ENCODE data around the gene TPRN. TPM values are rescaled to one million over a fixed set of nuclear protein-coding genes. Genes with fewer than 3 reads are reported as not detected.

The TPRN gene
- polyA plus RNA-seq, 1 donor, result 32.1 TPM

DNA sequence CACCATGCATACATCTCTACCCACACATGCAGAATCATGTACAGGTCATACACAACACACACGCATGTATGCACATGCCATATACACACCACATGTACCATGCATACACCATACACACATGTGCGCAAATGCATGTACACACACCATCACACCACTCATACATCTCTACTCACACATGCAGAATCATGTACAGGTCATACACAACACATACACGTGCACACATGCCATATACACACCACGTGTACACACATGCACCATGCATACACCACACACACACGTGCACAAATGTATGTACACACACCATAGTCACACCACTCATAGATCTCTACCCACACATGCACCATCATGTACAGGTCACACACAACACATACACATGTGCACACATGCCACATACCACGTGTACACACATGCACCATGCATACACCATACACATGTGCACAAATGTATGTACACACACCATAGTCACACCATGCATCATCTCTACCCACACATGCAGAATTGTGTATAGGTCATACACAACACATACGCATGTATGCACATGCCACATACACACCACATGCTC is 47.6 kb downstream of the TPRN start:
- WGBS (ENCODE audit: insufficient coverage, low lambda C conversion rate), result 100% methylated on average over 2 of the region's 7 CpGs
- Histone ChIP-seq H3K4me1 (ENCODE audit: control insufficient read depth, insufficient read depth, low read length) (no peaks in the 10 kb centered on the region), H3K4me3 (ENCODE audit: low read length) (no peak overlapping the region), H3K27me3 (ENCODE audit: control insufficient read depth, insufficient read depth, low read length) (peaks cover 46% of the 10 kb centered on the region), H3K27ac (ENCODE audit: low read length) (no peak overlapping the region), H3K9me3 (ENCODE audit: control insufficient read depth, low read depth, low read length) (peaks cover 22% of the 10 kb centered on the region), H3K36me3 (ENCODE audit: control insufficient read depth, insufficient read depth, low read length) (no peaks in the 10 kb centered on the region)
- DNase-seq, result no peak

DNA sequence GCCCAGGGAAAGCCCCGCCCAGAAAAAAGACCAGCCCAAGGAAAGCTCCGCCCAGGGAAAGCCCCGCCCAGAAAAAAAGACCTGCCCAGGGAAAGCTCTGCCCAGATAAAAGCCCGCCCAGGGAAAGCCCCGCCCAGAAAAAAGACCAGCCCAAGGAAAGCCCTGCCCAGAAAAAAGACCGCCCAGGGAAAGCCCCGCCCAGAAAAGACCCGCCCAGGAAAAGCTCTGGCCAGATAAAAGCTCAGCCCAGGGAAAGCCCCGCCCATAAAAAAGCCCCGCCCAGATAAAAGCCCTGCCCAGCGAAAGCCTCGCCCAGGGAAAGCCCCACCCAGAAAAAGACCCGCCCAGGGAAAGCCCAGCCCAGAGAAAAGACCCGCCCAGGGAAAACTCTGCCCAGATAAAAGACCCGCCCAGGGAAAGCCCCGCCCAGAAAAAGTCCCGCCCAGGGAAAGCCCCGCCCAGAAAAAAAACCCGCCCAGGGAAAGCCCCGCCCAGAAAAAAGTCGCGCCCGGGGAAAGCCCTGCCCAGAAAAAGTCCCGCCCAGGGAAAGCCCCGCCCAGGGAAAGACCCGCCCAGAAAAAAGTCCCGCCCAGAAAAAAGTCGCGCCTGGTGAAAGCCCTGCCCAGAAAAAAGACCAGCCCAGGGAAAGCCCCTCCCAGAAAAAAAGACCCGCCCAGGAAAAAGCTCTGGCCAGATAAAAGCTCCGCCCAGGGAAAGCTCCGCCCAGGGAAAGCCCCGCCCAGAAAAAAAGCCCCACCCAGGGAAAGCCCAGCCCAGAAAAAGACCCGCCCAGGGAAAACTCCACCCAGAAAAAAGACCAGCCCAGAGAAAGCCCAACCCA is 49.7 kb downstream of the TPRN start:
- Histone ChIP-seq H3K4me3 (ENCODE audit: low read length) (no peak overlapping the region), H3K36me3 (ENCODE audit: control insufficient read depth, insufficient read depth, low read length) (no peaks in the 10 kb centered on the region), H3K4me1 (ENCODE audit: control insufficient read depth, insufficient read depth, low read length) (no peaks in the 10 kb centered on the region), H3K27me3 (ENCODE audit: control insufficient read depth, insufficient read depth, low read length) (peaks cover 41% of the 10 kb centered on the region), H3K27ac (ENCODE audit: low read length) (no peak overlapping the region), H3K9me3 (ENCODE audit: control insufficient read depth, low read depth, low read length) (peaks cover 13% of the 10 kb centered on the region)
- WGBS (ENCODE audit: insufficient coverage, low lambda C conversion rate), result 40% methylated on average over 2 of the region's 34 CpGs
- DNase-seq, result peak in 1 of 2 donors; percentile 28

- Histone ChIP-seq H3K27ac (ENCODE audit: low read length) (no peak overlapping the region), H3K27me3 (ENCODE audit: control insufficient read depth, insufficient read depth, low read length) (peaks cover 35% of the 10 kb centered on the region), H3K4me1 (ENCODE audit: control insufficient read depth, insufficient read depth, low read length) (no peaks in the 10 kb centered on the region), H3K4me3 (ENCODE audit: low read length) (no peak overlapping the region), H3K36me3 (ENCODE audit: control insufficient read depth, insufficient read depth, low read length) (no peaks in the 10 kb centered on the region), H3K9me3 (ENCODE audit: control insufficient read depth, low read depth, low read length) (peaks cover 13% of the 10 kb centered on the region)
- WGBS (ENCODE audit: insufficient coverage, low lambda C conversion rate), result no CpG with 5 or more reads among the region's 20 CpGs
- no peak for DNase-seq
These were observed 50.5 kb downstream of the TPRN start for GRCh38 chr9:137149942-137150616.

- peaks cover 35% of the 10 kb centered on the region for H3K27me3 ChIP-seq (ENCODE audit: control insufficient read depth, insufficient read depth, low read length)
These were observed 51.2 kb downstream of the TPRN start for GRCh38 chr9:137149363-137149762.

GRCh38 chr9:137148661-137149060 is 51.9 kb downstream of the TPRN start:
- no peaks in the 10 kb centered on the region for H3K4me1 ChIP-seq (ENCODE audit: control insufficient read depth, insufficient read depth, low read length)
- H3K9me3 ChIP-seq (ENCODE audit: control insufficient read depth, low read depth, low read length), result peaks cover 13% of the 10 kb centered on the region
- no peak overlapping the region for H3K4me3 ChIP-seq (ENCODE audit: low read length)
- peaks cover 37% of the 10 kb centered on the region for H3K27me3 ChIP-seq (ENCODE audit: control insufficient read depth, insufficient read depth, low read length)
- H3K27ac ChIP-seq (ENCODE audit: low read length), result no peak overlapping the region
- no CpG with 5 or more reads among the region's 19 CpGs for WGBS (ENCODE audit: insufficient coverage, low lambda C conversion rate)
- DNase-seq, result no peak
- no peaks in the 10 kb centered on the region for H3K36me3 ChIP-seq (ENCODE audit: control insufficient read depth, insufficient read depth, low read length)

More at GRCh38 chr9:137149363-137149762, 51.2 kb downstream of the TPRN start:
- WGBS (ENCODE audit: insufficient coverage, low lambda C conversion rate), result no CpG with 5 or more reads among the region's 5 CpGs
- H3K4me1 ChIP-seq (ENCODE audit: control insufficient read depth, insufficient read depth, low read length), result no peaks in the 10 kb centered on the region
- no peak for DNase-seq
- H3K27ac ChIP-seq (ENCODE audit: low read length), result no peak overlapping the region
- H3K9me3 ChIP-seq (ENCODE audit: control insufficient read depth, low read depth, low read length), result peaks cover 13% of the 10 kb centered on the region
- H3K4me3 ChIP-seq (ENCODE audit: low read length), result no peak overlapping the region
- no peaks in the 10 kb centered on the region for H3K36me3 ChIP-seq (ENCODE audit: control insufficient read depth, insufficient read depth, low read length)

GRCh38 chr9:137148242-137148641 is 52.3 kb downstream of the TPRN start:
- DNase-seq, result no peak
- Histone ChIP-seq H3K27ac (ENCODE audit: low read length) (no peak overlapping the region), H3K27me3 (ENCODE audit: control insufficient read depth, insufficient read depth, low read length) (peaks cover 42% of the 10 kb centered on the region), H3K4me3 (ENCODE audit: low read length) (no peak overlapping the region), H3K36me3 (ENCODE audit: control insufficient read depth, insufficient read depth, low read length) (no peaks in the 10 kb centered on the region), H3K9me3 (ENCODE audit: control insufficient read depth, low read depth, low read length) (peaks cover 13% of the 10 kb centered on the region), H3K4me1 (ENCODE audit: control insufficient read depth, insufficient read depth, low read length) (no peaks in the 10 kb centered on the region)
- WGBS (ENCODE audit: insufficient coverage, low lambda C conversion rate), result no CpG with 5 or more reads among the region's 27 CpGs

DNA sequence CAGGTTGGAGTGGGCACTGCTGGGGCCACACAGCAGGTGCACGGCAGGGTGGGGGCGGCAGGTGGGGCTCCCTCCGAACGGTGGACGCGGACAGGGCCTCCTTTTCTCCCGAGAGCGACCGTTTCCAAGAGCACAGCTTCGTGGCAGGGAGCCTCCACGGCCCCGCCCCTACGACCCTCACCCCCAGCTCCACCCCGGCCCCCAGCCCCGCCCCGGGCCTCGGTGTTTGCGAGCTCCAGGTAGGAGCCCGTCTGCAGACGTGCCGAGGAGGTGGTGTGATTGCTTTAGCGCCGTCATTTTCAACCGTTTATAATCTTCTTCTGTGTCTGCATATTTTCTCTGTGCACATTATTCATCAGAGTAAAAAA is 52.8 kb downstream of the TPRN start:
- no CpG with 5 or more reads among the region's 24 CpGs for WGBS (ENCODE audit: insufficient coverage, low lambda C conversion rate)
- Histone ChIP-seq H3K27ac (ENCODE audit: low read length) (no peak overlapping the region), H3K36me3 (ENCODE audit: control insufficient read depth, insufficient read depth, low read length) (no peaks in the 10 kb centered on the region), H3K4me3 (ENCODE audit: low read length) (no peak overlapping the region), H3K27me3 (ENCODE audit: control insufficient read depth, insufficient read depth, low read length) (peaks cover 46% of the 10 kb centered on the region), H3K4me1 (ENCODE audit: control insufficient read depth, insufficient read depth, low read length) (no peaks in the 10 kb centered on the region), H3K9me3 (ENCODE audit: control insufficient read depth, low read depth, low read length) (peaks cover 13% of the 10 kb centered on the region)
- no peak for DNase-seq

GRCh38 chr9:137147091-137147792 is 53.3 kb downstream of the TPRN start:
- H3K4me3 ChIP-seq (ENCODE audit: low read length), result no peak overlapping the region
- no peak overlapping the region for H3K27ac ChIP-seq (ENCODE audit: low read length)
- WGBS (ENCODE audit: insufficient coverage, low lambda C conversion rate), result no CpG with 5 or more reads among the region's 26 CpGs
- DNase-seq, result no peak
- H3K9me3 ChIP-seq (ENCODE audit: control insufficient read depth, low read depth, low read length), result peaks cover 13% of the 10 kb centered on the region
- H3K36me3 ChIP-seq (ENCODE audit: control insufficient read depth, insufficient read depth, low read length), result no peaks in the 10 kb centered on the region
- H3K27me3 ChIP-seq (ENCODE audit: control insufficient read depth, insufficient read depth, low read length), result peaks cover 52% of the 10 kb centered on the region
- no peaks in the 10 kb centered on the region for H3K4me1 ChIP-seq (ENCODE audit: control insufficient read depth, insufficient read depth, low read length)

DNA sequence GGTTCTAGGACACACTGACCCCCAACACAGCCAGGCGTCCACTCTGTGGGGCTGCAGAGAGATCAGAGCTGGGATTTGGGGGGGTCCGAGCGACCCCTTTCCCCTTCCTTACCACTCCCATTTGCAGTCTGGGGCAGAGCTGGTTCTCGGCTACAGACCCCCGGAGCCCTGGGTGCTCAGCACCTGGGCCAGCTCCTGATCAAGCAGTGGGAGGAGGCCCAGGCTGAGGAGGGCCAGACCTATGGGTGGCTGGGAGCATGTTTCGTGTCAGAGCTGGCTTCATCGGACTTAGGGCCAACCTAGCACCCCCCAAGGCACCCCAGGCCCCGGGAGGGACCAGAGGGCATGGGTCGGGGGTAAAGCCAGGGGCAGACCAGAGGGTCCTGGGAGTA is 54.0 kb downstream of the TPRN start:
- no CpG with 5 or more reads among the region's 9 CpGs for WGBS (ENCODE audit: insufficient coverage, low lambda C conversion rate)
- no peak for DNase-seq
- no peak overlapping the region for H3K27ac ChIP-seq (ENCODE audit: low read length)
- H3K36me3 ChIP-seq (ENCODE audit: control insufficient read depth, insufficient read depth, low read length), result no peaks in the 10 kb centered on the region
- H3K9me3 ChIP-seq (ENCODE audit: control insufficient read depth, low read depth, low read length), result peaks cover 13% of the 10 kb centered on the region
- H3K4me1 ChIP-seq (ENCODE audit: control insufficient read depth, insufficient read depth, low read length), result no peaks in the 10 kb centered on the region
- H3K27me3 ChIP-seq (ENCODE audit: control insufficient read depth, insufficient read depth, low read length), result peaks cover 59% of the 10 kb centered on the region
- H3K4me3 ChIP-seq (ENCODE audit: low read length), result no peak overlapping the region

All from large intestine (tissue), 3 donors.